Neural progenitor cell (in vitro differentiated cells): ENCODE results near the gene QRFP. TPM values are rescaled to one million over a fixed set of nuclear protein-coding genes. Genes with fewer than 3 reads are reported as not detected.

Experiments used
- DNase-seq: peaks from one replicate; pipeline ENCODE4 v3.0.0-alpha.2; 2016; ENCODE audit warnings: low spot score
- H2AFZ ChIP-seq: fragments of 200-600 bp; sonication (generic); replicated peaks from 2 replicates; pipeline ENCODE4 v1.6.1; 2016; ENCODE audit warnings: antibody characterized with exemption
- H3F3A ChIP-seq: fragments of 200-600 bp; sonication (generic); 2 replicates; pipeline ENCODE4 v1.6.1; 2016; ENCODE audit warnings: antibody characterized with exemption, low read depth
- H3K27ac ChIP-seq: fragments of 200-600 bp; sonication (generic); 2 replicates; pipeline ENCODE4 v1.5.1; 2016; ENCODE audit warnings: mild to moderate bottlenecking
- H3K27me3 ChIP-seq: fragments of 200-600 bp; sonication (generic); 2 replicates; pipeline ENCODE4 v1.6.1; 2016; ENCODE audit warnings: mild to moderate bottlenecking, moderate library complexity
- H3K36me3 ChIP-seq: fragments of 200-600 bp; sonication (generic); 2 replicates; pipeline ENCODE4 v1.5.1; 2016
- H3K4me1 ChIP-seq: fragments of 200-600 bp; sonication (generic); 2 replicates; pipeline ENCODE4 v1.6.1; 2016; ENCODE audit warnings: mixed run types
- H3K4me2 ChIP-seq: fragments of 200-600 bp; sonication (generic); 2 replicates; pipeline ENCODE4 v1.6.1; 2016
- H3K4me3 ChIP-seq: fragments of 200-600 bp; sonication (generic); 2 replicates; pipeline ENCODE4 v1.5.1; 2016
- H3K79me2 ChIP-seq: fragments of 200-600 bp; sonication (generic); 2 replicates; pipeline ENCODE4 v1.6.1; 2016; ENCODE audit warnings: low read depth
- H3K9ac ChIP-seq: fragments of 200-600 bp; sonication (generic); 2 replicates; pipeline ENCODE4 v1.6.1; 2016
- H3K9me3 ChIP-seq: fragments of 200-600 bp; sonication (generic); 2 replicates; pipeline ENCODE4 v1.5.1; 2016; ENCODE audit warnings: low read depth
- H4K20me1 ChIP-seq: fragments of 200-600 bp; sonication (generic); 2 replicates; pipeline ENCODE4 v1.6.1; 2016; ENCODE audit warnings: low read depth
- H3K27ac Mint-ChIP-seq: 3 replicates; pipeline ENCODE4 v1.8.0; 2021; ENCODE audit warnings: mixed read lengths
- H3K27me3 Mint-ChIP-seq: 2 replicates; pipeline ENCODE4 v1.8.0; 2022; ENCODE audit warnings: low read depth, mild to moderate bottlenecking, inconsistent platforms, moderate library complexity, mixed read lengths; ENCODE audit not compliant: insufficient read depth
- H3K36me3 Mint-ChIP-seq: 3 replicates; pipeline ENCODE4 v1.8.0; 2021; ENCODE audit warnings: mixed read lengths
- H3K4me1 Mint-ChIP-seq: 3 replicates; pipeline ENCODE4 v1.8.0; 2021; ENCODE audit warnings: mixed read lengths
- H3K4me3 Mint-ChIP-seq: 3 replicates; pipeline ENCODE4 v1.8.0; 2021; ENCODE audit warnings: mild to moderate bottlenecking, moderate library complexity, mixed read lengths
- H3K9me3 Mint-ChIP-seq: 3 replicates; pipeline ENCODE4 v1.8.0; 2020; ENCODE audit warnings: mixed read lengths
- CTCF ChIP-seq: fragments of 200-600 bp; sonication (generic); IDR thresholded peaks from 2 replicates; pipeline ENCODE4 v1.5.1; 2017; ENCODE audit warnings: antibody characterized with exemption, mild to moderate bottlenecking
- EZH2 ChIP-seq: fragments of 200-600 bp; sonication (generic); IDR thresholded peaks from 2 replicates; pipeline ENCODE4 v1.6.1; 2017; ENCODE audit warnings: antibody characterized with exemption, mild to moderate bottlenecking, moderate library complexity
- EZH2phosphoT487 ChIP-seq: fragments of 200-600 bp; sonication (generic); IDR thresholded peaks from 2 replicates; pipeline ENCODE4 v1.6.1; 2017; ENCODE audit warnings: antibody characterized with exemption
- total RNA-seq: library from RNA; depleted of rRNA; stranded (reverse); fragments of >200 nt; gene quantifications from 2 replicates; pipeline ENCODE4 v1.2.3, GENCODE V29; 2015; ENCODE audit warnings: low replicate concordance

QRFP gene
- total RNA-seq, 1 donor from 2014 or later: not detected

DNA sequence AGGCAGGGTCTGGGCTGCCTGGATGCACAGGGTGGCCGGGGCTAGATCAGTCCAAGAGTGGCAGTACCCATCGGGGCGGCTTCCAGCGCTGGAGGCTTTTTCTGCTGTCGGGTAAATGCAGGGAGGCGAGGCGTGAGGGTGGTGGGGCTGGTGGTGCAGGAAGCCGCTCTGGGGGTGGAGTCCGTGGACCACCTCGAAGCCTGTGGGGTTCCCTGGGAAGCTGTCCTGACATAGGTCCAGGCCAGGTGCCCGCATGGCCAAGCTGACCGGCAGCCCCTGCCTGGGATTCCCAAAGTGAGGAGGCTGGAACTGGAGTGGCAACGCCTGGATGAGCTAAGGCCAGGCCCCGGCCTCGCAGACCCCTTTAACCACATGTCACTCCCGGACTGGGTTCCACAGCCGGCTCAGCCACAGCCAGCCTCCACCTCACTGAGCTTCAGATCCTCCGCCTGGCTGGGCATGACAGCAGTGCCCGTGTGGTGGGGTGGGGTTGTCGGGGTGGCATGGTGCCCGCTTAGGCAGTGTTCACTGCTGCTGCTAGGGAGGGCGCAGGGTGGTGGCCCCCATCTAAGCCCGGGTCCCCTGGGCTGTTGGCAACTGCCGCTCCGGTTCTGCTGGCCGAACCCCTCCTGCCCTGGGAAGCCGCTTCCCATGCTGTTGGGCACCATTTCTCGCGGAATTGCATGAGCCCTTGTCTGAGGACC lies 1.4 kb upstream of the QRFP start:
- Mint-ChIP-seq H3K4me1 (peaks cover 19% of the 10 kb centered on the region), H3K9me3 (no peaks in the 10 kb centered on the region), H3K27ac (no peak overlapping the region), H3K4me3 (no peak overlapping the region), H3K27me3 (peaks cover 2% of the 10 kb centered on the region), H3K36me3 (no peaks in the 10 kb centered on the region)
- peaks cover 12% of the 10 kb centered on the region for H3F3A ChIP-seq
- no peak overlapping the region for H3K27ac ChIP-seq
- no peak overlapping the region for H2AFZ ChIP-seq
- H3K4me1 ChIP-seq: no peaks in the 10 kb centered on the region
- no peak overlapping the region for H3K9ac ChIP-seq
- H3K79me2 ChIP-seq: no peaks in the 10 kb centered on the region
- no peaks in the 10 kb centered on the region for H3K27me3 ChIP-seq
- H3K4me2 ChIP-seq: no peak overlapping the region
- no peaks in the 10 kb centered on the region for H3K9me3 ChIP-seq
- H3K4me3 ChIP-seq: no peak overlapping the region
- TF ChIP-seq EZH2phosphoT487 (no peak), EZH2 (no peak)
- H4K20me1 ChIP-seq: peaks cover 31% of the 10 kb centered on the region
- DNase-seq: no peak
- no peaks in the 10 kb centered on the region for H3K36me3 ChIP-seq

- Mint-ChIP-seq H3K4me1 (peaks cover 27% of the 10 kb centered on the region), H3K27ac (no peak overlapping the region), H3K4me3 (no peak overlapping the region), H3K27me3 (peaks cover 5% of the 10 kb centered on the region), H3K36me3 (no peaks in the 10 kb centered on the region), H3K9me3 (no peaks in the 10 kb centered on the region)
- Histone ChIP-seq H3K27ac (no peak overlapping the region), H3K79me2 (no peaks in the 10 kb centered on the region), H3K9me3 (no peaks in the 10 kb centered on the region), H3K4me1 (no peaks in the 10 kb centered on the region), H3K36me3 (no peaks in the 10 kb centered on the region), H3F3A (peaks cover 18% of the 10 kb centered on the region), H2AFZ (no peak overlapping the region), H4K20me1 (peaks cover 39% of the 10 kb centered on the region), H3K9ac (no peak overlapping the region), H3K4me2 (no peak overlapping the region), H3K27me3 (no peaks in the 10 kb centered on the region), H3K4me3 (no peak overlapping the region)
- DNase-seq: no peak
- TF ChIP-seq CTCF: no peak
- no peak for TF ChIP-seq EZH2
- TF ChIP-seq EZH2phosphoT487: no peak
Observed at GRCh38 chr9:130897105-130897751, 616 bp upstream of the QRFP start.

DNA sequence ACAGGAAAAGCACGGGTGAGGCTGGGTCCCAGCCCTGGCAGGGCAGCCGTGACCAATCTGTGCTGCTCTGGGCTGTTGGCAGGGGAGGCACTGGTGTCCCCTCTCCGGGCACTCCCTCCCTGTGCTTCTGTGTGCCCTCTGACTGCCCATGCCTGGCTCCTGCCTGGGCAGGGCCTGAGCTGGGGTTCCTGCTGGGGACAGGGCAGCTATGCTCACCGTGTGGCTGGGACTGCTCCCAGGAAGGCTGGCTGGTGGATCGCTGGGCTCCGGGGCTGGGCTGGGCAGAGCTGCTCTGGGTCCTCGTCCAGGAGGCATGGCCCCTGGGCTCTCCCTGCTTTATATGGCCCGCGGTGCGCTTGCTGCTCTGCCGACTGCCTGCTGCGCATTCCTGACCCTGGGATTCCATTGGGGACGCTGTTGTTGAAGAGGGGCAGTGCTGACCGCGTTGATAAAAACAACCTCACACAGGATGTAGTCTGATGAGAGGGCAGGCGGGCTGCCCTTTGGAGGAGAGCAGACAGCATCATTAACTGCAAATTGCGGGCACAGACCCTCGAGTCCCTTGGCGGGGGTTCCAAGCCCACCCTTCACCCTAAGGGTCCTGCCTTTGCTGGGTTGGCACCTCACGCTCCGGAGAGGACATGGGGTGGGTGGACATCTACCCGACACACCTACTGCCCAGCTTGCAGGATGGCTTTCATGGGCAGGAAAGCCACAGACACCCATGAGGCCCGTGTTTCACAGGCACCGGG lies 955 bp downstream of the QRFP start:
- Histone ChIP-seq H3K27ac (no peak overlapping the region), H3K4me2 (no peak overlapping the region), H4K20me1 (peaks cover 54% of the 10 kb centered on the region), H2AFZ (no peak overlapping the region), H3K27me3 (no peaks in the 10 kb centered on the region), H3K79me2 (no peaks in the 10 kb centered on the region), H3F3A (peaks cover 23% of the 10 kb centered on the region), H3K4me3 (no peak overlapping the region), H3K9ac (no peak overlapping the region), H3K4me1 (no peaks in the 10 kb centered on the region), H3K9me3 (no peaks in the 10 kb centered on the region), H3K36me3 (no peaks in the 10 kb centered on the region)
- H3K27ac Mint-ChIP-seq: no peak overlapping the region
- H3K27me3 Mint-ChIP-seq: peaks cover 10% of the 10 kb centered on the region
- no peaks in the 10 kb centered on the region for H3K9me3 Mint-ChIP-seq
- H3K36me3 Mint-ChIP-seq: no peaks in the 10 kb centered on the region
- H3K4me1 Mint-ChIP-seq: peaks cover 43% of the 10 kb centered on the region
- DNase-seq: peak; percentile 55
- no peak overlapping the region for H3K4me3 Mint-ChIP-seq
- TF ChIP-seq CTCF: no peak
- TF ChIP-seq EZH2: no peak
- TF ChIP-seq EZH2phosphoT487: no peak
